ENCODE data around the gene TKFC.

The TKFC gene

DNA sequence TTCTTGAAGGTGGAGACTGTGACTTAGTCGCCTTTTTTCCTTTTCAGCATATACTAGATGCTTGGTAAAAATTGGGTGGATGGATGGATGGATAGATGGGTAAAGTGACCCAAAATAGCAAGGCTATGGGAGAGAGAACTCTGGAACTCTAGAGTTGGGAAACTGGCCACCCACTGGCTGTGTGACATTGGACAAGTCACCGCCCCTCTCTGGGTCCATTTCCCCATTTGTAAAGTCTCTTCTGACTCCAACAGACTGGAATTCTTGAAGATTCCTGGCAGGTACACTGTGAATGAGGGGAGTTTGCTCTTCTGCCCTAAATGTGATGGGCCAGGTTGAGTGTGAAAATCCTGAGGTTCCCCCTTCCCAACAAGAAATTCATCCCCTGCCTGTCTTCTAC, 8.0 kb downstream of the TKFC start:
- no peak overlapping the region for H3K27ac ChIP-seq
- TF ChIP-seq, protein P1, sequence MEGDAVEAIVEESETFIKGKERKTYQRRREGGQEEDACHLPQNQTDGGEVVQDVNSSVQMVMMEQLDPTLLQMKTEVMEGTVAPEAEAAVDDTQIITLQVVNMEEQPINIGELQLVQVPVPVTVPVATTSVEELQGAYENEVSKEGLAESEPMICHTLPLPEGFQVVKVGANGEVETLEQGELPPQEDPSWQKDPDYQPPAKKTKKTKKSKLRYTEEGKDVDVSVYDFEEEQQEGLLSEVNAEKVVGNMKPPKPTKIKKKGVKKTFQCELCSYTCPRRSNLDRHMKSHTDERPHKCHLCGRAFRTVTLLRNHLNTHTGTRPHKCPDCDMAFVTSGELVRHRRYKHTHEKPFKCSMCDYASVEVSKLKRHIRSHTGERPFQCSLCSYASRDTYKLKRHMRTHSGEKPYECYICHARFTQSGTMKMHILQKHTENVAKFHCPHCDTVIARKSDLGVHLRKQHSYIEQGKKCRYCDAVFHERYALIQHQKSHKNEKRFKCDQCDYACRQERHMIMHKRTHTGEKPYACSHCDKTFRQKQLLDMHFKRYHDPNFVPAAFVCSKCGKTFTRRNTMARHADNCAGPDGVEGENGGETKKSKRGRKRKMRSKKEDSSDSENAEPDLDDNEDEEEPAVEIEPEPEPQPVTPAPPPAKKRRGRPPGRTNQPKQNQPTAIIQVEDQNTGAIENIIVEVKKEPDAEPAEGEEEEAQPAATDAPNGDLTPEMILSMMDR (conservative IDR thresholded peaks at IDR 0.05): no peak
- TF ChIP-seq ZFX (IDR thresholded peaks at IDR 0.05): no peak

- TF ChIP-seq ZFX (IDR thresholded peaks at IDR 0.05): no peak
- TF ChIP-seq, protein P1 (conservative IDR thresholded peaks at IDR 0.05): no peak
- no peak overlapping the region for H3K27ac ChIP-seq
Measured at GRCh38 chr11:61341706-61342105, 8.7 kb downstream of the TKFC start.

DNA sequence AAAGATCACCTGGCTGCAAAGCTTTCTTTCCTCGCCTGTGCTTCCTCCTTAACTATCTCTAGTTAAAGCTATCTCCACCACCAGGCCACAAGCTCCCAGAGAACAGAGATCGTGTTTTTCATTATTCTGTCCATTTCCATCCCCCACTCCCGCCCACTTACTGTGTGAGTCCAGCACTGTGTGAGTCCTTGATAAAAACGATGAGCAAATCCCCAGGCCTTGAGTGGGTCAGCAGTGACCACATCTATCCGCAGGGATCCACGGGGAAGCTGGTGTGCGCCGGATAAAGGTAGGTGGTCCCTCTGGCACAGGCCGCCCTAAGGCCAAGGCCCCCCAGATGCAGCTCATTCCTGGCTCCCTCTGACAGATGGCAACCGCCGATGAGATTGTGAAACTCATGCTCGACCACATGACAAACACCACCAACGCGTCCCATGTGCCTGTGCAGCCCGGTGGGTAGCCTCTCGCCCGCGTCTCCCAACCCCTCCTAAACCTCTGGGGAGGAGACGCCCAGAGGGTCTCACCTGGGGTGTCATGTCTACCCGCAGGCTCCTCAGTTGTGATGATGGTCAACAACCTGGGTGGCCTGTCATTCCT, 9.3 kb downstream of the TKFC start:
- TF ChIP-seq, protein P1 (conservative IDR thresholded peaks at IDR 0.05): no peak
- TF ChIP-seq ZFX (IDR thresholded peaks at IDR 0.05): no peak
- H3K27ac ChIP-seq: no peak overlapping the region

DNA sequence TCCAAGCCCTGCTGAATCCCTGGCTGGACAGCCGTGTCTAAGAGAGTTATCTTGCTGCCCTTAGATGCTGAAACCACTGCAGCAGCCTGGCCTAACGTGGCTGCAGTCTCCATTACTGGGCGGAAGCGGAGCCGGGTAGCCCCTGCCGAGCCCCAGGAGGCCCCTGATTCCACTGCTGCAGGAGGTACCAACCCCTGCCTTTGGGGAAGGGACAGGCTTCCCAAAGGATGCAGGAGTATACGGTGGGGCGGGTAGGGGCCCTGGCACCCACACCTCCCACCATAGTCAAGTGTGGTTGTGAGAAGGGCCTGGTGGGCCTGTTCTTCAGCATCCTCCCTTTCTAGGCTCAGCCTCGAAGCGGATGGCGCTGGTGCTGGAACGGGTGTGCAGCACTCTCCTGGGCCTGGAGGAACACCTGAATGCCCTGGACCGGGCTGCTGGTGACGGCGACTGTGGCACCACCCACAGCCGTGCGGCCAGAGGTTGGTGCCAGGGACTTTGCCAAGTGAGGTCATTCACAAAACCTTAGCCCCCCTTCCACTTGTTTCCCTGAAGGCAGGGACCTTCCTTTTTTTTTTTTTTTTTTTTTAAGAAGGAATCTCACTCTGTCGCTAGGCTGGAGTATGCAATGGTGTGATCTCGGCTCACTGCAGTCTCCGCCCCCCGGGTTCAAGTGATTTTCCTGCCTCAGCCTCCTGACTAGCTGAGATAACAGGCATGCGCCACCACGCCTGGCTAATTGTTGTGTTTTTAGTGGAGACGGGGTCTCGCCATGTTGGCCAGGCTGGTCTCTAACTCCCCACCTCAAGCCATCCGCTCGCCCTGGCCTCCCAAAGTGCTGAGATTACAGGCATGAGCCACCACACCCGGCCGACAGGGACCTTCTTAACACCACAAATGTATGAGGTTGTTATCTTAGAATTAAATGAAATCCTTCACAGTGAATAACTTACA, 11.0 kb downstream of the TKFC start:
- TF ChIP-seq, protein P1 (conservative IDR thresholded peaks at IDR 0.05): no peak
- no peak for TF ChIP-seq ZFX (IDR thresholded peaks at IDR 0.05)
- no peak overlapping the region for H3K27ac ChIP-seq

DNA sequence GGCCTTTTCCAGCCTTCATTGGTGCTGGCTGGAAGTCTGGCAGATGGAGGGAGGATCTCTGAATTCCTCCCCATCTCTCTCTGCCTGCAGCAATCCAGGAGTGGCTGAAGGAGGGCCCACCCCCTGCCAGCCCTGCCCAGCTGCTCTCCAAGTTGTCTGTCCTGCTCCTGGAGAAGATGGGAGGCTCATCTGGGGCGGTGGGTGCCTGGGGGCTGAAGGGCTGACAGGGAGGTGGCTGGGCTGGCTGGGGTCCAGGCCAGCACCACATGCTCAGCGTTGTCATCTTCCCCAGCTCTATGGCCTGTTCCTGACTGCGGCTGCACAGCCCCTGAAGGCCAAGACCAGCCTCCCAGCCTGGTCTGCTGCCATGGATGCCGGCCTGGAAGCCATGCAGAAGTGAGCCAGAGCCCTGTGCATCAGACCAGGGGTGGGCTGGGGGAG, 12.2 kb downstream of the TKFC start:
- TF ChIP-seq, protein P1 (conservative IDR thresholded peaks at IDR 0.05): no peak
- no peak for TF ChIP-seq ZFX (IDR thresholded peaks at IDR 0.05)
- H3K27ac ChIP-seq: no peak overlapping the region

DNA sequence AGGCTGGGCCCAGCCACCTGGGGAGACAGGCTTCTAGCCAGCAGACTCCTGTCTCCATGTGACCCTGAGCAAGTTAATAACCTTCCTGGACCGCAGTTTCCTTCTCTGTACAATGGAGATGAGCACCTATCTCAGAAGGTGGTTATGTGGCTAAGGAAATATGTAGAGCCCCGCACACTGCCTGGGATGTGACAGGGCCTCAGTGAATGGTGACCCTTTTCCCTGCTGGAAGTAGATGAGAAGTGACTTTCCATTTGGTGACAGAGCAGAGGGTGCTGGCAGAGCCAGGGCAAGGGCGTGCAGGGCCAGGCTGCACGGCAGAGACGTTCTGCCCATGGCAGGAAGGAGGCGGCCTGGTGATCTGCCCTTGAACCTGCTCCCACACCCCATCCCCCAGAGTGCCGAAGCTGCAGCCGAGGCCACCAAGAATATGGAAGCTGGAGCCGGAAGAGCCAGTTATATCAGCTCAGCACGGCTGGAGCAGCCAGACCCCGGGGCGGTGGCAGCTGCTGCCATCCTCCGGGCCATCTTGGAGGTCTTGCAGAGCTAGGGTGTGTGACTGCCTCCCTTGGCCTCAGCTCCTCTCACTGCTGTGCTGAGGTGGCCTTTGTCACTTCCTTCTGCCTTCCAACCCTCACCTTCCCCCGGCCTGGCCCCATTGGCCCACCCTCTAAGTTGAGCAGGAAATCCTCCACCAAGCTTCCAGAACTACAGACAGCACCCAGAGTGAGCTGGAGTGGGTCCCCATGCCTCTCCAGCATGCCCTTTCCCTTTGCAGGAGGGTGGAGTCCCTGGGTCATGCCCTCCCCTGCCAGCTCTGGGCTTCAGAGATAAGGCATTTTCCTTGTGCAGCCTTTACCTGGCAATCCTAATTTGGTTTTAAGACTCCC, 13.2 kb downstream of the TKFC start:
- H3K27ac ChIP-seq: no peak overlapping the region
- no peak for TF ChIP-seq ZFX (IDR thresholded peaks at IDR 0.05)
- TF ChIP-seq, protein P1 (conservative IDR thresholded peaks at IDR 0.05): no peak
